ENCODE results near the gene LRRC17. TPM values are rescaled to one million over a fixed set of nuclear protein-coding genes. Genes with fewer than 3 reads are reported as not detected.

LRRC17 gene
- total and polyA plus RNA-seq, 9 of the 15 experiments (the other 6 are each of a cell fraction or from before 2014, with no cell fraction given) = 0.03 to 0.18 (median 0.12) TPM; not detected in 5

DNA sequence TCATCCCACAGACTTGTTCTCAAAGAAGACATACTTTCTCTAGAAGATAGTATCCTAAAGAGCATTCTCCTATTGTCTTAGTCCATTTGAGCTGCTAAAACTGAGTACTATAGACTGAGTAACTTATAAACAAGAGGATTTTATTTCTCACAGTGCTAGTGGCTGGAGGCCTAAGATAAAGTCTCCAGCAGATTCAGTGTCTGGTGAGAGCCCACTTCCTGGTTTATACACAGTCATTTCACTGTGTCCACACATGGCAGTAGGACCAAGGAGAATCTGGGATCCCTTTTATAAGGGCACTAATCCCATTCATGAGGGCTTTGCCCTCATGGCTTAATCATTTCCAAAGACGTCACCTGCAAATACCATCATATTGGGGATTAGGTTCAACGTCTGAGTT is 68.7 kb downstream of the LRRC17 start:
- no peaks in the 10 kb centered on the region for H4K20me1 ChIP-seq (replicated peaks; ENCODE audit: control insufficient read depth, insufficient read depth, low read length)
- H3K9me1 ChIP-seq (ENCODE audit: control insufficient read depth, insufficient read depth, low read length) = no peaks in the 10 kb centered on the region
- FAIRE-seq (no peak), ATAC-seq (peak; percentile 68), DNase-seq (ENCODE audit: extremely low read depth in 1 of 4, low spot score in 3 of 4) (peak in 1 of 4 experiments; percentile 58)
- 0 out of 3 replicates have a peak overlapping the region, but pooled peaks have one; percentile 1 for H3K27ac ChIP-seq (ENCODE audit: extremely low read depth, low read depth, low read length)
- peaks cover 32% of the 10 kb centered on the region for H3K79me2 ChIP-seq (ENCODE audit: control insufficient read depth, insufficient read depth, low read length)
- H3K4me2 ChIP-seq (ENCODE audit: insufficient read depth, low read length) = no peak overlapping the region
- BruUV-seq (replicated peaks) = no TSS peak
- H3K36me3 ChIP-seq (ENCODE audit: control insufficient read depth, insufficient read depth, low read length) = peaks cover 41% of the 10 kb centered on the region
- no peak overlapping the region for H3K9ac ChIP-seq (ENCODE audit: insufficient read depth in 1 of 2, low read depth in 2 of 2, low read length in 2 of 2)
- WGBS (ENCODE audit: insufficient coverage, low coverage, missing lambda C conversion rate) = 74% methylated on average over 2 of the region's 2 CpGs
- H3K4me1 ChIP-seq (replicated peaks in 1 of 2; ENCODE audit: control insufficient read depth in 2 of 2, insufficient read depth in 2 of 2, low read length in 2 of 2) = peaks cover 4 to 37% of the 10 kb centered on the region in 2 experiments; a peak in 4 of 5 replicates
- no peaks in the 10 kb centered on the region for H3K27me3 ChIP-seq (ENCODE audit: control insufficient read depth in 2 of 2, insufficient read depth in 2 of 2, low read length in 2 of 2)
- no peak overlapping the region for H3K4me3 ChIP-seq
- CTCF ChIA-PET (ENCODE audit: low intra/inter-chr PET ratio) = no interaction called here
- intact Hi-C loops (cut with micrococcal nuclease) = loop anchor here (5.0 kb wide), 1 partner anchor 71 kb away; no protein-coding TSS in a partner anchor
- POLR2A ChIA-PET = no interaction called here
- H3K9me3 ChIP-seq (replicated peaks; ENCODE audit: control insufficient read depth, insufficient read depth, low read depth, low read length) = peaks cover 2% of the 10 kb centered on the region; the same call in 1 of the 2 replicates
- H2AFZ ChIP-seq (ENCODE audit: low read depth, low read length) = no peak overlapping the region
- in situ Hi-C loops (cut with MboI) = no loop called here
- no peak for TF ChIP-seq ZFP1 (CRISPR knock-in tag; IDR thresholded peaks at IDR 0.05)
- no peak for TF ChIP-seq STAG1 (CRISPR knock-in tag; IDR thresholded peaks at IDR 0.05; ENCODE audit: borderline replicate concordance)
- no peak for TF ChIP-seq FOSL1 (tag; conservative IDR thresholded peaks at IDR 0.05)
- TF ChIP-seq RCOR1 (IDR thresholded peaks at IDR 0.05; ENCODE audit: borderline replicate concordance in 1 of 2, low read depth in 2 of 2, low read length in 2 of 2) = no peak
- no peak for TF ChIP-seq SUPT5H (IDR thresholded peaks at IDR 0.05)
- no peak for TF ChIP-seq TCF7 (IDR thresholded peaks at IDR 0.05; ENCODE audit: borderline replicate concordance)
- no peak for TF ChIP-seq CTBP1 (IDR thresholded peaks at IDR 0.05; ENCODE audit: borderline replicate concordance)
- TF ChIP-seq ARID1B (IDR thresholded peaks at IDR 0.05) = peak; percentile 43; the same call in 1 of the 2 replicates
- TF ChIP-seq SOX6 (IDR thresholded peaks at IDR 0.05) = peak; percentile 49; the same call in 1 of the 2 replicates
- no peak for TF ChIP-seq ZNF830 (CRISPR knock-in tag; IDR thresholded peaks at IDR 0.05)
- no peak for TF ChIP-seq FOXM1 (IDR thresholded peaks at IDR 0.05; ENCODE audit: low read depth)
- TF ChIP-seq FOXM1 (CRISPR knock-in tag; IDR thresholded peaks at IDR 0.05; ENCODE audit: low read depth) = no peak
- no peak for TF ChIP-seq CREM (IDR thresholded peaks at IDR 0.05; ENCODE audit: low read depth)
- no peak for TF ChIP-seq SP2 (IDR thresholded peaks at IDR 0.05; ENCODE audit: extremely low read depth, low read depth, low read length, poor library complexity, severe bottlenecking)
- TF ChIP-seq ELF1 (tag; IDR thresholded peaks at IDR 0.05) = peak; percentile 58
- no peak for TF ChIP-seq SRSF7 (optimal IDR thresholded peaks at IDR 0.05; ENCODE audit: low read depth, low read length)
- TF ChIP-seq FOXK1 (CRISPR knock-in tag; IDR thresholded peaks at IDR 0.05; ENCODE audit: borderline replicate concordance) = no peak
- no peak for TF ChIP-seq ZNF239 (CRISPR knock-in tag; IDR thresholded peaks at IDR 0.05)
- no peak for TF ChIP-seq MEF2D (tag; conservative IDR thresholded peaks at IDR 0.05; ENCODE audit: low read depth)
- no peak for TF ChIP-seq NUFIP1 (IDR thresholded peaks at IDR 0.05; ENCODE audit: partially characterized antibody)
- peak; percentile 13; the same call in 1 of the 2 replicates for TF ChIP-seq ADNP (tag; IDR thresholded peaks at IDR 0.05)
- TF ChIP-seq PRPF4 (IDR thresholded peaks at IDR 0.05; ENCODE audit: insufficient read depth, low read depth, low read length, poor library complexity, severe bottlenecking) = no peak
- TF ChIP-seq CEBPB (tag; IDR thresholded peaks at IDR 0.05) = no peak
- peak; percentile 70; the same call in 1 of the 2 replicates for TF ChIP-seq SPI1 (IDR thresholded peaks at IDR 0.05; ENCODE audit: borderline replicate concordance, low read depth, low read length)
- TF ChIP-seq ZNF696 (CRISPR knock-in tag; conservative IDR thresholded peaks at IDR 0.05) = no peak
- no peak for TF ChIP-seq HEY1 (CRISPR knock-in tag; IDR thresholded peaks at IDR 0.05; ENCODE audit: borderline replicate concordance)
- TF ChIP-seq NCOR1 (IDR thresholded peaks at IDR 0.05) = 0 out of 2 replicates have a peak, but pooled peaks have one; percentile 14
- TF ChIP-seq MYC (IDR thresholded peaks at IDR 0.05; ENCODE audit: low read depth, low read length) = no peak
- no peak for TF ChIP-seq MYC (CRISPR knock-in tag; IDR thresholded peaks at IDR 0.05; ENCODE audit: borderline replicate concordance, low read depth)
